ENCODE data around the gene PPIB.

PPIB gene

DNA sequence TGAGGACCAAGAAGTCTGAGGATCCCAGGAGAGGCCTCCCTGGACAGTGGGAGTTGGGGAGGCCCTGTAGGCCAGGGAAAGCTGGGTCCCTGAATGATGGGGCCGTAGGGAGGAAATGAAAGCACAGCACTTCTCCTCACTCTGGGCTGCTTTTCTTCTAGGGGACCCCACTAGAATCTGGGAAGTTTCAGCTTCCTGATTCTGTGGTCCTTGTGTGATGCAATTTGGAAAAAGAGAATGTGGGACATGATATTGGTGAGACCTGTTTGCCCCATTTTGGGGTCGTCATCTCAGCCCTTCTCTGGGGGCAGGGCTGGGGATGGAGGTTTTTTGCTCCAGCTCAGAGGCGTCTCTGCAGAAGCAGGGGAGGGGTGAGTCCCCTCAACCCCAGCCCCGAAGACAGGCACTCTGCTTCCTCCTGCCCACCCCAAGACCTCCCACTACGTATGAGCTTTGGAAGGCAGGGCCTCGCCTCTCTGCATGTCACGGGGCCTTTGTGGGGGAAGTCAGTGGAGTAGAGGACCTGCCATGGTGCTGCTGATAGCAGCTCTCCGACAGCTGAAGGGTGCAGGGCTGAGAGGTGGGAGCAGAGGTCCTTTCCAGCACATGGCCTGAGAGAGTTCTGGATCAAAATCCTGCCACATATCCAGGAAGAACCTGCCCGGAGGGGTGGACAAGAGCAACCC, 12.8 kb downstream of the PPIB start:
- TF ChIP-seq, protein P1, sequence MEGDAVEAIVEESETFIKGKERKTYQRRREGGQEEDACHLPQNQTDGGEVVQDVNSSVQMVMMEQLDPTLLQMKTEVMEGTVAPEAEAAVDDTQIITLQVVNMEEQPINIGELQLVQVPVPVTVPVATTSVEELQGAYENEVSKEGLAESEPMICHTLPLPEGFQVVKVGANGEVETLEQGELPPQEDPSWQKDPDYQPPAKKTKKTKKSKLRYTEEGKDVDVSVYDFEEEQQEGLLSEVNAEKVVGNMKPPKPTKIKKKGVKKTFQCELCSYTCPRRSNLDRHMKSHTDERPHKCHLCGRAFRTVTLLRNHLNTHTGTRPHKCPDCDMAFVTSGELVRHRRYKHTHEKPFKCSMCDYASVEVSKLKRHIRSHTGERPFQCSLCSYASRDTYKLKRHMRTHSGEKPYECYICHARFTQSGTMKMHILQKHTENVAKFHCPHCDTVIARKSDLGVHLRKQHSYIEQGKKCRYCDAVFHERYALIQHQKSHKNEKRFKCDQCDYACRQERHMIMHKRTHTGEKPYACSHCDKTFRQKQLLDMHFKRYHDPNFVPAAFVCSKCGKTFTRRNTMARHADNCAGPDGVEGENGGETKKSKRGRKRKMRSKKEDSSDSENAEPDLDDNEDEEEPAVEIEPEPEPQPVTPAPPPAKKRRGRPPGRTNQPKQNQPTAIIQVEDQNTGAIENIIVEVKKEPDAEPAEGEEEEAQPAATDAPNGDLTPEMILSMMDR (IDR thresholded peaks at IDR 0.05), result no peak
- no peak overlapping the region for H3K4me3 ChIP-seq
- no peak overlapping the region for H3K27ac ChIP-seq
- no peak for DNase-seq (ENCODE audit: low spot score)

DNA sequence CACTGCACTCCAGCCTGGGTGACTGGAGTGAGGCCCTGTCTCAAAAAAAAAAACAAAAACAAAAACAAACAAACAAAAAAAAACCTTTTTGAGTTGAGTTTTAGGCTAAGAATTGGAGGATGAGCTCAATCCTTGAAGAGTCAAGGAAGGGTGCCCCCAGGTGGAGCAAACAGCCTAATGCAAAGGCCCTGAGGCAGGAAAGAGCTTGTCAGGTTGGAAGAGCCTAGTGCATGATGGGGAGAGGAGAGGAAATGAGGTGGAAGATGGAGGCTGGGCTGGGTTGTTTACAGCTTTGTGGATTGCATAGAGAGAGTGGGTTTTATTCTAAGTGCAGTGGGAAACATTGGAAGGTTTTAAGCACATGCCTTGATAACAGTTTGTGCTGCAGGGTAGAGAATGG, 13.4 kb downstream of the PPIB start:
- TF ChIP-seq, protein P1 (IDR thresholded peaks at IDR 0.05), result no peak
- H3K4me3 ChIP-seq, result no peak overlapping the region
- peak; percentile 5 for DNase-seq (ENCODE audit: low spot score)
- no peak overlapping the region for H3K27ac ChIP-seq

DNA sequence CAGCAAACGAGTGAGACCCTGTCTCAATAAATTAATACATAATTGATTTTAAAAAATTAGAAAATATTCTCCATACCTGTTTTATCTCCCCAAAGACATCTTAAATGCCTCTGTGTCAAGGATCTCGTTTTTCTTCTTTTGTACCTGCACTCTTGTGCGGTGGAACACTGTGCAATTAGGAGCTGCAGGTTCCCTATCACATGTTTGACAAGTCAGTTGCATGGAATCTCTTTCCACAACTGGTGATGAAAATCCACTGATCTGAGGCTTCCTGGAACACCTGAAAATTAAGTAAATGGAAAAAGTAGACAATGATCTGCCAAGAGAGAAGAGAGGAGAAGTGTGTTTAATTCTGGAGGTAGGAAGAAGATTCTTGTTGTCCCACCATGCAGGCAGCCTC, 14.2 kb downstream of the PPIB start:
- TF ChIP-seq, protein P1 (IDR thresholded peaks at IDR 0.05), result no peak
- no peak overlapping the region for H3K4me3 ChIP-seq
- H3K27ac ChIP-seq, result no peak overlapping the region
- peak; percentile 29 for DNase-seq (ENCODE audit: low spot score)

DNA sequence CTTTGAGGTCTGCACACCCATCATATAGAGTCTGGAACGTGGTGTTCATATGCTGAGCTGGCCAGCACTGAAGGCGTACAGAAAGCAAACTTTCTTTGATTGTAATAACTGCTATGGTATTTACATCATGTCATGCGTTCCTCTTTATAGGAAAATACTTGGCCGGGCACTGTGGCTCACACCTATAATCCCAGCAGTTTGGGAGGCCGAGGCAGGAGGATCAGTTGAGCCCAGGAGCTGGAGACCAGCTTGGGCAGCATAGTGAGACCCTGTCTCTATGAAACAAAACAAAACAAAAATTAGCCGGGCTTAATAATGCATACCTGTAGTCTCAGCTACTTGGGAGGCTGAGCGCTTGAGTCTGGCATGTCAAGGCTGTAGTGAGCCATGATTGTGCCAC, 14.7 kb downstream of the PPIB start:
- peak; percentile 8 for DNase-seq (ENCODE audit: low spot score)
- no peak overlapping the region for H3K27ac ChIP-seq
- H3K4me3 ChIP-seq, result no peak overlapping the region
- TF ChIP-seq, protein P1 (IDR thresholded peaks at IDR 0.05), result no peak

DNA sequence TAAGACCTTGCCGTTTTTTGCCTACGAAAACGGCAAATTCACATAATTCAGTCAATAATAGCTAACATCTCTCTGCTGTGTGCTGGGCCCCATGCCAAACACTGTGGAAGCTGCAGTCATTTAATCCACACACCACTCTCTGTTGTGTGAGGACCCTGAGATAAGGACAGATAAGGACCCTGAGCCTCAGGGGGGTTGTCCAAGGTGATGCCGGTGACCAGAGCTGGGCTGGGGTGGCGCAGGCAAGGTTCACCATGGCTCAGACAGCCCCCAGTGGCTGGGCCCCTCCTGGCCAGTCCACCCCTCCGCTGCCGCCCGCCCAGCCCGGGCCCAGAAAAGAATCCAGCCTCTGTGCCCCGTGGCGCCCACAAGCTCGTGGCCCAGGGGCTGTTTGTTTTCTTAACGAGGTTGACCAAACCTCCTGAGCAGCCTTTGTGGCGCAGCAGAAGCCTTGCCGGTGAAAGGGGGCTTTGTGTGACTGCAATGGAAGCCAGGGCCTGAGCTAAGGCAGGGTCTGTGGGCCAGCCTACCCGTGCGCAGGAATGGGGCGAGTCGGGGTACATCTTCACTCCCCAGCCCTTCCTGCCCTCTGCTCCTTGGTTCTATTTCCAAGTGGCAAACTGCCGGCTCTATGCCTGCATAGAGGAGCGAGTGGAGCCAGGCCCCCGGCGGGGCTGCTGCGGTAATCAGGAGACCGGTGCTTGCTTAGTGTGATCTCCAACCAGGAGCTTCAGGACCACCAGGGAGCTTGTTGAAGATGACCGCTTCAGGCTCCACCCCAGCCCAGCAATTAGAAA, 15.7 kb downstream of the PPIB start:
- no peak overlapping the region for H3K27ac ChIP-seq
- DNase-seq (ENCODE audit: low spot score), result peak; percentile 50

DNA sequence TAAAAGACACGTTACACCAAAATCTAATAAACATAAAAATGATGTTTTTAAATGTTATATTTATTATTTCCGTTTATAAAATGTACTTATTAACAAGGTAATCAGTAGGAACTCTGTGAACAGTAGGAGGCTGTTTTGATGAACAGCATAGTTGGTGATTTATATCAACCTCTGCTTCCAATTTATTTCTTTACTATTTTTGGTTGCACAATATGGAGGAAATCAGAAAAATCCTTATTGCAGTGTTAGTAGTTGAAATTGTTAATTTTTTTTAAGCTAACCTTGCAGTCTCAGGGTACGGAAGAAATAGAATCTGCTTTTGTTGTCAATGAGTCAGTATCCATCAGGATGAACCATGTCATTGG, 16.3 kb downstream of the PPIB start:
- TF ChIP-seq, protein P1 (IDR thresholded peaks at IDR 0.05), result no peak
- DNase-seq (ENCODE audit: low spot score), result no peak
- no peak overlapping the region for H3K4me3 ChIP-seq
- H3K27ac ChIP-seq, result no peak overlapping the region

More for the DNA sequence above, 15.7 kb downstream of the PPIB start:
- H3K4me3 ChIP-seq, result no peak overlapping the region
- TF ChIP-seq, protein P1 (IDR thresholded peaks at IDR 0.05), result no peak

DNA sequence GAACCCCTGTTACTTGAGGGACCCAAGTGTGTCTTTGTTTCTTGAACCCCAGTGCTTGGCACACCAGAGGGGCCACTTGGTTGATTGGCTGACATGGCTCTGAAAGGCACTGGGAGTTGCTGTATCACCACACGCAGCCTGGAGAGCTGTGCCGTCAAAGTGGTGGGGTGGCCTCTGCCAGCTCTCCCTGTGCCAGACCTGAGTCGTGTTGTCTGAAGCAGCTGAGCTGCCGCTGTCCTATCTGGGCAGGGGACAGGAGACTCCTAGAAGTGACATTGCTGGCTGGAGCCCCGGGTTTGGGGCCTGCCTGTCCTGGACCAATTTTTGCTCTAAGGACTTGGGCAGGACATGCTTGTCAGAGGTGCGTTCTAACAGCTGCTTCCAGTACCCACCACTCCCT, 16.8 kb downstream of the PPIB start:
- no peak overlapping the region for H3K4me3 ChIP-seq
- no peak overlapping the region for H3K27ac ChIP-seq
- TF ChIP-seq, protein P1 (IDR thresholded peaks at IDR 0.05), result no peak
- DNase-seq (ENCODE audit: low spot score), result peak; percentile 65
